ENCODE results near the gene CYP2W1.

The CYP2W1 gene

GRCh38 chr7:946256-946996, 36.6 kb upstream of the CYP2W1 start:
- no peak overlapping the region for H3K4me3 ChIP-seq (ENCODE audit: low read depth, low read length)
- TF ChIP-seq CTCF (IDR thresholded peaks at IDR 0.05; ENCODE audit: borderline replicate concordance, insufficient read depth, low read depth, low read length): no peak

- no peak for TF ChIP-seq CTCF (IDR thresholded peaks at IDR 0.05; ENCODE audit: borderline replicate concordance, insufficient read depth, low read depth, low read length)
- H3K4me3 ChIP-seq (ENCODE audit: low read depth, low read length): no peak overlapping the region
Observed at GRCh38 chr7:947391-948210, 35.4 kb upstream of the CYP2W1 start.

GRCh38 chr7:949021-949934, 33.7 kb upstream of the CYP2W1 start:
- H3K4me3 ChIP-seq (ENCODE audit: low read depth, low read length): no peak overlapping the region

GRCh38 chr7:951881-952547, 31.0 kb upstream of the CYP2W1 start:
- TF ChIP-seq CTCF (IDR thresholded peaks at IDR 0.05; ENCODE audit: borderline replicate concordance, insufficient read depth, low read depth, low read length): no peak
- no peak overlapping the region for H3K4me3 ChIP-seq (ENCODE audit: low read depth, low read length)

More at GRCh38 chr7:949021-949934, 33.7 kb upstream of the CYP2W1 start:
- no peak for TF ChIP-seq CTCF (IDR thresholded peaks at IDR 0.05; ENCODE audit: borderline replicate concordance, insufficient read depth, low read depth, low read length)

GRCh38 chr7:952548-953441, 30.2 kb upstream of the CYP2W1 start:
- peak overlapping the region; percentile 65 for H3K4me3 ChIP-seq (ENCODE audit: low read depth, low read length)

More at GRCh38 chr7:952548-953441, 30.2 kb upstream of the CYP2W1 start:
- TF ChIP-seq CTCF (IDR thresholded peaks at IDR 0.05; ENCODE audit: borderline replicate concordance, insufficient read depth, low read depth, low read length): no peak
